WTC11 (cell line): ENCODE measurements around the gene NR2F6.

Experiments used
- ATF1 ChIP-seq: sonication (generic); formaldehyde crosslinking; IDR thresholded peaks from 2 replicates; pipeline ENCODE4 v1.8.1; 2023; ENCODE audit warnings: mild to moderate bottlenecking, moderate library complexity, missing genetic modification reagents
- ATF3 ChIP-seq: sonication (generic); formaldehyde crosslinking; conservative IDR thresholded peaks from 2 replicates; pipeline ENCODE4 v1.8.1; 2022; ENCODE audit warnings: mild to moderate bottlenecking, missing genetic modification reagents
- CBFB ChIP-seq: sonication (generic); formaldehyde crosslinking; IDR thresholded peaks from 2 replicates; pipeline ENCODE4 v1.8.1; 2022; ENCODE audit warnings: mild to moderate bottlenecking, low read depth, missing genetic modification reagents
- FOXK1 ChIP-seq: sonication (generic); formaldehyde crosslinking; IDR thresholded peaks from 2 replicates; pipeline ENCODE4 v1.8.0; 2022; ENCODE audit warnings: mild to moderate bottlenecking, moderate library complexity, missing genetic modification reagents
- IRF2 ChIP-seq: sonication (generic); formaldehyde crosslinking; IDR thresholded peaks from 2 replicates; pipeline ENCODE4 v1.8.0; 2022; ENCODE audit warnings: low read depth, missing genetic modification reagents, borderline replicate concordance
- NR1H2 ChIP-seq: sonication (generic); formaldehyde crosslinking; IDR thresholded peaks from 2 replicates; pipeline ENCODE4 v1.9.0; 2021; ENCODE audit warnings: mild to moderate bottlenecking, moderate library complexity, missing genetic modification reagents
- SMAD4 ChIP-seq: sonication (generic); formaldehyde crosslinking; IDR thresholded peaks from 2 replicates; pipeline ENCODE4 v1.8.0; 2022; ENCODE audit warnings: mild to moderate bottlenecking, missing genetic modification reagents
- TEAD1 ChIP-seq: sonication (generic); formaldehyde crosslinking; IDR thresholded peaks from 2 replicates; pipeline ENCODE4 v1.8.0; 2022; ENCODE audit warnings: mild to moderate bottlenecking, missing genetic modification reagents
- USF2 ChIP-seq: sonication (generic); formaldehyde crosslinking; IDR thresholded peaks from 2 replicates; pipeline ENCODE4 v1.8.1; 2023; ENCODE audit warnings: mild to moderate bottlenecking, missing genetic modification reagents, moderate library complexity
- ZNF121 ChIP-seq: sonication (generic); formaldehyde crosslinking; IDR thresholded peaks from 2 replicates; pipeline ENCODE4 v1.8.0; 2023; ENCODE audit warnings: missing genetic modification reagents
- ZNF232 ChIP-seq: sonication (generic); formaldehyde crosslinking; IDR thresholded peaks from 2 replicates; pipeline ENCODE4 v1.8.0; 2022; ENCODE audit warnings: mild to moderate bottlenecking, missing genetic modification reagents
- TF ChIP-seq, protein P1 (sequence below): fragments of 200-600 bp; IDR thresholded peaks from 2 replicates; pipeline ENCODE4 v1.8.0; 2022; ENCODE audit warnings: antibody characterized with exemption
- TF ChIP-seq, protein P2 (sequence below): sonication (generic); formaldehyde crosslinking; IDR thresholded peaks from 2 replicates; pipeline ENCODE4 v1.8.1; 2023; ENCODE audit warnings: mild to moderate bottlenecking, missing genetic modification reagents

DNA sequence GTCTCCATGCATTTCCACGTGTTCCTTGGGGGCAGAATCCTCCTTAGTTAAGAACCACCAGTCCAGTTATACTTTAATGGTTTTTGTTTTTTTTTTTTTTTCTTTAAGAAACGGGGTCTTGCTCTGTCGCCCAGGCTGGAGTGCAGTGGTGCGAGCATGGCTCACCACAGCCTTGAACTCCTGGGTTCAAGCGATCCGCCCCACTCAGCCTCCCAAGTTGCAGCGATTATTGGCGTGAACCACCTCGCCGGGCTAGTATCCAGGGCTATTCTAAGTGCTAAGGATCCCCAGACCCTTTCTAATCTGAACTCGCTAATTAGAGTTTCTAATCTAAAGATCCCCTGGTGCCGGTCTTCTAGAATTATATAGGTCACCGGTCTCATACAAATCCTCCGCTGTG is 47.9 kb upstream of the NR2F6 start:
- TF ChIP-seq, protein P1, sequence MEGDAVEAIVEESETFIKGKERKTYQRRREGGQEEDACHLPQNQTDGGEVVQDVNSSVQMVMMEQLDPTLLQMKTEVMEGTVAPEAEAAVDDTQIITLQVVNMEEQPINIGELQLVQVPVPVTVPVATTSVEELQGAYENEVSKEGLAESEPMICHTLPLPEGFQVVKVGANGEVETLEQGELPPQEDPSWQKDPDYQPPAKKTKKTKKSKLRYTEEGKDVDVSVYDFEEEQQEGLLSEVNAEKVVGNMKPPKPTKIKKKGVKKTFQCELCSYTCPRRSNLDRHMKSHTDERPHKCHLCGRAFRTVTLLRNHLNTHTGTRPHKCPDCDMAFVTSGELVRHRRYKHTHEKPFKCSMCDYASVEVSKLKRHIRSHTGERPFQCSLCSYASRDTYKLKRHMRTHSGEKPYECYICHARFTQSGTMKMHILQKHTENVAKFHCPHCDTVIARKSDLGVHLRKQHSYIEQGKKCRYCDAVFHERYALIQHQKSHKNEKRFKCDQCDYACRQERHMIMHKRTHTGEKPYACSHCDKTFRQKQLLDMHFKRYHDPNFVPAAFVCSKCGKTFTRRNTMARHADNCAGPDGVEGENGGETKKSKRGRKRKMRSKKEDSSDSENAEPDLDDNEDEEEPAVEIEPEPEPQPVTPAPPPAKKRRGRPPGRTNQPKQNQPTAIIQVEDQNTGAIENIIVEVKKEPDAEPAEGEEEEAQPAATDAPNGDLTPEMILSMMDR, result no peak
- TF ChIP-seq USF2 (CRISPR knock-in tag), result no peak
- TF ChIP-seq IRF2 (CRISPR knock-in tag), result no peak
- no peak for TF ChIP-seq NR1H2 (CRISPR knock-in tag)
- TF ChIP-seq ZNF232 (CRISPR knock-in tag), result no peak
- TF ChIP-seq, protein P2, sequence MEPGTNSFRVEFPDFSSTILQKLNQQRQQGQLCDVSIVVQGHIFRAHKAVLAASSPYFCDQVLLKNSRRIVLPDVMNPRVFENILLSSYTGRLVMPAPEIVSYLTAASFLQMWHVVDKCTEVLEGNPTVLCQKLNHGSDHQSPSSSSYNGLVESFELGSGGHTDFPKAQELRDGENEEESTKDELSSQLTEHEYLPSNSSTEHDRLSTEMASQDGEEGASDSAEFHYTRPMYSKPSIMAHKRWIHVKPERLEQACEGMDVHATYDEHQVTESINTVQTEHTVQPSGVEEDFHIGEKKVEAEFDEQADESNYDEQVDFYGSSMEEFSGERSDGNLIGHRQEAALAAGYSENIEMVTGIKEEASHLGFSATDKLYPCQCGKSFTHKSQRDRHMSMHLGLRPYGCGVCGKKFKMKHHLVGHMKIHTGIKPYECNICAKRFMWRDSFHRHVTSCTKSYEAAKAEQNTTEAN (CRISPR knock-in tag), result no peak
- no peak for TF ChIP-seq ATF1
- no peak for TF ChIP-seq TEAD1 (CRISPR knock-in tag)
- TF ChIP-seq SMAD4 (CRISPR knock-in tag), result no peak
- TF ChIP-seq CBFB (CRISPR knock-in tag), result no peak
- peak; percentile 70 for TF ChIP-seq ZNF121 (CRISPR knock-in tag)
- no peak for TF ChIP-seq ATF3 (CRISPR knock-in tag)
- no peak for TF ChIP-seq FOXK1
